HG02571 (cell line): ENCODE results near the gene SERPINI1.

ENCODE experiments used
- ATAC-seq: cut with Tn5 transposase; IDR thresholded peaks from one replicate; pipeline ENCODE4 v1.9.1; 2021; ENCODE audit warnings: mild to moderate bottlenecking, moderate library complexity; ENCODE audit not compliant: unreplicated experiment

SERPINI1 gene

DNA sequence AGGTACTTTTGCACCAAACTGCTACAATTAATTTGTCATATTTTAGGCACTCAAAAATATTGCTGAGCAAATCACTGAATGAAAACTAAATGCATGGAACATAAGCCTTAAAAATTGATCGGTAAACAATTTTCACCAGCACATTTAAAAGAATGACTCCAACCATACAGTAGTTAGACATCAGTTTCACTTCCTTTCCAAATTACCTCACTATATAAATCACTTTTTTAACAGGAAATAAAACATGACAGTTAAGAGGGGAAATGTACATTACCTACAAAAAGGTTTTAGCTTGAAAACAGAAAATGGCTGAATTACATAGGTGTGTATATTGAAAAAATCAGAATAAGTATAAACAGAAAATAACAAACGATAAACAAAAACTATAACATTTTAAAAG lies 108.4 kb downstream of the SERPINI1 start:
- no peak for ATAC-seq

DNA sequence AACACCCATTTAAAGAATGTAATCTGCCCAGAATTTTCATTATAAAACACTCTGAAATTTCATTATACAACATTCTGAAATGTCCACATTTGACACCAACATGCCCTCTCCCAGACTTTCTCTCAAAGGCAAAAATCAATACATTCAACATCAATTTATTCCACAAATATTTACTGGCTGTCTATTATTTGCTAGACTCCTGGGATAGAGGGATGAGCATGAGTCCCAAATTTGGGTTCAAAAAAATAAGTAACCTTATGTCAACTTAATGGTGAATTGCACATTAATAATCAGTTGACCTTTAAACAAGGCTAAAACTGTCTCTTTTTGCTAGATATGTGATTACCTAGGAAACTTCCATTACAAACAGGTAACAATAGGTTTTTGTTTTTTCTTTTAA lies 109.0 kb downstream of the SERPINI1 start:
- ATAC-seq = no peak

DNA sequence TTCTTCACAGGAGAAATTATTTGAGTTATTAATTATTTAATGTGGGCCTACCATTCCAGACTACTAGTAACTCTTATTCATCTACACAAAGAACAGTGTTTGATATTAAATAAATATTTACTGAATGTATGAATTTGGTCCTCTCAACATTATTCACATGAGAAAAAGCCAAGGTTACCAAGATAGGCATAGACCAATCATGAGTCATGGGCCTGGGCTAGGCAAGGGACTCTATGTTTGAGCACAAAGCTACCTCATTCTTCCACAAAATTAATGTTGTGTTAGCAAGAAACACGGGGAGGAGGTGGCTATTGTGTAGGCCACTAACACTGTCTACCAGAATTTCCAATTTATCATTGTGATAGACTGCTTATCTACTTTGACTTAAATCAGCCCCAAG lies 115.7 kb downstream of the SERPINI1 start:
- ATAC-seq = no peak

GRCh38 chr3:167851749-167852148 lies 116.2 kb downstream of the SERPINI1 start:
- ATAC-seq = no peak

DNA sequence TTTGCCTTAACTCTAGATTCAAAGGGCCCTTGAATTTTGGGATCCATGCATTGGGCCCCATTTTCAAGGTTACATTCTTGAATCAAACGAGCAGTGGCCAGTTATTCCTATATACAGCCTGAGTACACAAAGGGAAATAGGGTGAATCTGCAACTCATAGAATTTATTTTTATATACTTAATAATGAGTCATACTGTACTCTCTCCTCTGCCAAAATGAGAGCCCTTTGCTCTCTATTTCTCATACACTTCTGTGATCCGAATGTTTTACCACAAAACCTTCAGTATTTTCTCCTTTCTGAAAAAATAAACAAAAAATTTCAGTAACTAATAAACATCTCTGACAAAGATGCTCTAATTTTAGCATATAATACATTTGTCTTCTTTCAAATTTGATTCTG lies 116.7 kb downstream of the SERPINI1 start:
- no peak for ATAC-seq

GRCh38 chr3:167854063-167854462 lies 118.5 kb downstream of the SERPINI1 start:
- ATAC-seq = no peak

GRCh38 chr3:167854846-167855245 lies 119.3 kb downstream of the SERPINI1 start:
- no peak for ATAC-seq

GRCh38 chr3:167855306-167855705 lies 119.8 kb downstream of the SERPINI1 start:
- ATAC-seq = no peak

- ATAC-seq = no peak
These were observed 123.3 kb downstream of the SERPINI1 start for GRCh38 chr3:167858865-167859264.

- ATAC-seq = no peak
These were observed 124.1 kb downstream of the SERPINI1 start for GRCh38 chr3:167859610-167860009.

- no peak for ATAC-seq
These were observed 126.1 kb downstream of the SERPINI1 start for GRCh38 chr3:167861649-167862048.

DNA sequence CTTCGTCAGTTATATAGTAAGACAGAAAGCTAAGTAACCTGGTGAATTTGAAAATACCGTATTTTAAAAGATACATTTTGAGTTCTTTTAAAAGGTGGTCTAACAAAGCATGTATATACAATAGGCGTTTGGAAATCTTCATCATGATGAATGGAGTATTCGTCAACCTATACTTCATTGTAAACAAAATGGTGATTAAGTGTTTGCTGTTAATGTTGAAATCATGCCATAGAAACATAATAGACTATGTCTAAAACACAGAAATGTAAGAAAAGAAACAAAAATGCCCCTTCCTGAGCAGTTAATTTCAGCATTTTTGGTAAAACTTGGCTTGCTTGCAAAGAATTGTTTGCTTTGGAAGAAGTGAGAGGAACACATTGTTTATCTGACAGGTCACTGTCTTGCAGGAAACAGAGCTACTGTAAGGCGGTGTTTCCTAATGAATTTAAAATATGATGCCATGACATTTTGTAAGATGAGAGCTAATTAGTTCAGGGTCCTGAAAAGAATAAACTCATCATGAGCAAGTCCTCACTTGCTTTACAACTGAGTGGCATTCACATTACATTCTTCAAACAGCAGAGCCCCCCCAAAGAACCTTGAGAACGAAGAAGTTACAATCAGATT lies 126.7 kb downstream of the SERPINI1 start:
- no peak for ATAC-seq

DNA sequence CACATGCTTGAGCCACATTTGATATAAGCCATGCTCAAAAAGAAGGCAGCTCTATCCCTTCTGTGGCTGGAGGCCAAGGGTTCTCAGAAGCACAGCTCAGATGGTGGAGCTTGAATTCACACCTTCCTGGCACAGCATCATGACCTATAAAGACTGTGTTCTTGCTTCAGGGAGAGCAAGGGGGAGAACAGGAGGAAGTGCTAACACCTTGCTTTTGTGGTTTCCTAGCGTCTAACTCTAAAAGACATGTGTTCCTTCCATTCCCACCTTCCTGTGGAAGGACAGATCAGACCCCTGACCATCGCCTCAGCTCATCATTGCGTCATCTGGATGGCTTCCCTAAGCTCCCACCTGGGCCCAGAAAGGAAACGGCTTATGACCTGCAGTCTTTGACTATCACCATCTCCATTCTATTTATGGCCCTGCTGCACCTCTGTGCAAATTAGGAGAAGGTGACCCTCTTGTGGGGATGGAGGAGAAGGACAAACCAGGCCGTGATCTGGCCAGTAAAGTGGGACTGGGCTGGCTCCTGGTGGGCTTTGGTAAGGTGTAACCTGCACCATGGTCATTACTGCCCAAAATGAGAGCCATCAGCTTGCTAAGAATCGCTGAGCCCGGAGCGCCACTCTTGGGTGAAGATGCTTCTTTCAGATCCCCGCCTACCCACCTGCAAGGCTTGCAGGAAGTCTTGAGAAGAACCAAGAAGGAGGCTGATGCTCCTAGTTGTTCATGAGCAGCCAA lies 128.5 kb downstream of the SERPINI1 start:
- ATAC-seq = no peak

GRCh38 chr3:167864552-167864874 lies 129.0 kb downstream of the SERPINI1 start:
- ATAC-seq = no peak

DNA sequence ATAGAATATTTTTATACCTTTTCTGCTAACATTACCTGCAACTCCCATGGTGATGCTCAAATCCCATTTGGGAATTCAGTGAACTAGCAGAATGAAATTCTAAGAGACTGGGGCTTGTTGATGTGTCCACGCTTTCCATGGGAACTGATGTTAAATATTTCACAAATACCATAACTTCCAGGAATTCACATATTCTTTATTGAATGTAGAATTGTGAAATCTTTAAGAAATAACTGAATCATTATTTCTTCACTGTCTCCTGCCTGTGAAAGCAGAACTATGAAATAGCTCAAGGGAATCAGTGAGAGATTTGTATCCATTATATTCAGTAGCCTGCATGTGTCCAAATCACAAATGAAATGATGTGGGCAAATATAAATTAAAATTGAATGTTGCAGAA lies 130.8 kb downstream of the SERPINI1 start:
- ATAC-seq = no peak

- ATAC-seq = no peak
These were observed 132.5 kb downstream of the SERPINI1 start for GRCh38 chr3:167867981-167868380.

- no peak for ATAC-seq
These were observed 134.7 kb downstream of the SERPINI1 start for GRCh38 chr3:167870181-167870580.

DNA sequence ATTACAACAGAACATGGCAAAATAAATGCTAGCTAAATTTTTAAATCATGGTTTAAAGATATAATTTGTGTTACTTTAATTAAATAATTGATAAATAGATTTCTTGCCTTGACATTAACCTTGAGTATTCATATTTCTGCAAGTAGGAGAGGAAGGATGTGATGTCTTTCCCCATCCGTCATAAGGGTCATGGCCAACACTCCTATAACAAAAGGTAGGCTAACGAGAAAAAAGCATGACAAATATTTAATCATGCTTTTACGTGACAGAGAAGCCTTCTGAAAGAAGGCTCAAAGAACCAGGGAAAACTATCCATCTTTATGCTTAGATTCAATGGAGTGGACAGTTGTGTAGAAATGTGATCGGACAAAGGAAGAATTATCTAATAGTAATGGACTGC lies 135.2 kb downstream of the SERPINI1 start:
- ATAC-seq = no peak

GRCh38 chr3:167872032-167872431 lies 136.5 kb downstream of the SERPINI1 start:
- ATAC-seq = no peak

- no peak for ATAC-seq
These were observed 137.4 kb downstream of the SERPINI1 start for GRCh38 chr3:167872941-167873340.

- no peak for ATAC-seq
These were observed 139.3 kb downstream of the SERPINI1 start for GRCh38 chr3:167874671-167875372.
